GM10248 (cell line): ENCODE results near the gene SLC22A15.

Source experiments
- CTCF ChIA-PET: fragments of 300-600 bp; sonication (Branson Sonifier 250); formaldehyde crosslinking; extraction: SDS; loops from one replicate; lab custom pipeline; 2021; ENCODE audit warnings: antibody characterized with exemption; lab: Yijun Ruan, JAX
- POLR2A ChIA-PET: fragments of 350-650 bp; sonication (Branson Sonifier 250); formaldehyde crosslinking; extraction: SDS; loops from one replicate; lab custom pipeline; 2020; ENCODE audit warnings: antibody characterized with exemption; lab: Yijun Ruan, JAX
- DNase-seq: peaks from one replicate; pipeline ENCODE4 v3.0.0; 2012; ENCODE audit errors: extremely low spot score
- TF ChIP-seq, protein P1 (sequence below): IDR thresholded peaks from 2 replicates; pipeline ENCODE4 v1.5.1; 2012; ENCODE audit warnings: mild to moderate bottlenecking, low read depth; ENCODE audit errors: extremely low read depth, missing control alignments, control extremely low read depth

SLC22A15 gene

DNA sequence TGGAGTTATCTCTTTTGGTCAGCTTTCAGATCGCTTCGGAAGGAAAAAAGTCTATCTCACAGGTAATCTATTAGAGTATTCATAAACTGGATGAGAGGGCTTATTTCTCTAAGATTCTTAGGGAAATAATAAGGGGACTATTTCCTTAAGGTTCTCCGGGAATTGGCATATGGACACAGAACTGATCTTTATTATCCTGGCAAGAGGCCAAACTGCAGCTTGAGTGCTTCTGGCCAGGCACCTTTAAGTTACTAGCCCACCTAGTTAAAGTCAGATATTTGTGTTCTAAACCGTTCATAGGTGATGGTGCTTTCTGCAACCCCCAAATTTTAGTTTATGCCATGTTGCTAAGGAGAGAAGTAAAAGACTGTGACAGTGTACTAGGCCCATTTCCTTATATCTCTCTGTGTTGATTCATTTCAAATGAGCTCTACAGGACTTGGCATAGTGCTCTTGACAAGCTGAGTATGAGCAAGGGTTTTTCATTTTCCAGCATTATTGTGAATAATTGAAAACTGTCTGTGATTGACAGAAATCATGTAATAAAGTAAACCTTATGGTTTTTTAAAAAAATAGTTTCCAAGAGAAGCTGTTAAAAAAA lies 43.4 kb downstream of the SLC22A15 start:
- TF ChIP-seq, protein P1, sequence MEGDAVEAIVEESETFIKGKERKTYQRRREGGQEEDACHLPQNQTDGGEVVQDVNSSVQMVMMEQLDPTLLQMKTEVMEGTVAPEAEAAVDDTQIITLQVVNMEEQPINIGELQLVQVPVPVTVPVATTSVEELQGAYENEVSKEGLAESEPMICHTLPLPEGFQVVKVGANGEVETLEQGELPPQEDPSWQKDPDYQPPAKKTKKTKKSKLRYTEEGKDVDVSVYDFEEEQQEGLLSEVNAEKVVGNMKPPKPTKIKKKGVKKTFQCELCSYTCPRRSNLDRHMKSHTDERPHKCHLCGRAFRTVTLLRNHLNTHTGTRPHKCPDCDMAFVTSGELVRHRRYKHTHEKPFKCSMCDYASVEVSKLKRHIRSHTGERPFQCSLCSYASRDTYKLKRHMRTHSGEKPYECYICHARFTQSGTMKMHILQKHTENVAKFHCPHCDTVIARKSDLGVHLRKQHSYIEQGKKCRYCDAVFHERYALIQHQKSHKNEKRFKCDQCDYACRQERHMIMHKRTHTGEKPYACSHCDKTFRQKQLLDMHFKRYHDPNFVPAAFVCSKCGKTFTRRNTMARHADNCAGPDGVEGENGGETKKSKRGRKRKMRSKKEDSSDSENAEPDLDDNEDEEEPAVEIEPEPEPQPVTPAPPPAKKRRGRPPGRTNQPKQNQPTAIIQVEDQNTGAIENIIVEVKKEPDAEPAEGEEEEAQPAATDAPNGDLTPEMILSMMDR, result no peak

DNA sequence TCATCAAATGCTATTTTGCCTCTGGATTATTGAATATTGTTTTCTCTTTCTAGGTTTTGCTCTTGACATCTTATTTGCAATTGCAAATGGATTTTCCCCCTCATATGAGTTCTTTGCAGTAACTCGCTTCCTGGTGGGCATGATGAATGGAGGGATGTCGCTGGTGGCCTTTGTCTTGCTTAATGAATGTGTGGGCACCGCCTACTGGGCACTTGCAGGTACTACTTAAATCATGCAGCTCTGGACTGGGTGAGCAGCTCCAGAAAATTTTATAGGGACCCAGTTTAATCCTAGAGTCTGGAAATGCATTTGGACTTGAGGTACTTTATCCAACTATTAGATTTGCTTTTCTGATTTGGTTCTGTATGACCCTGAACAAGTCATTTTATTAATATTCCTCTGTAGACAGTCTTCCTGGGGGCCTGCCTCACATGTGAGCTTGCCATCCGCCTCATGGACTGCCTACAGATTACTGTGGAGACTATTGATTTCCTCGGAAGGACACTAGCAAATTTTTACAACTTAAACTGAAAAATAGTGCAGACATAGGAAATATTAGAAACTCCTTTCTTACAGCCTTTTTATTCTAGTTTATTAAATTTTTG lies 44.5 kb downstream of the SLC22A15 start:
- DNase-seq, result peak; percentile 54
- ChIA-PET POLR2A (no interaction called here), CTCF (interaction anchor here (0.6 to 4.2 kb wide), 24 partner anchors 8 to 465 kb away, joined by 3 to 63 read pairs (median 5); no protein-coding TSS in a partner anchor)
- TF ChIP-seq, protein P1, result peak; percentile 62

More for the DNA sequence above, 43.4 kb downstream of the SLC22A15 start:
- POLR2A ChIA-PET, result no interaction called here
- no peak for DNase-seq
- CTCF ChIA-PET, result interaction anchor here (0.7 to 4.2 kb wide), 23 partner anchors 9 to 466 kb away, joined by 3 to 63 read pairs (median 5); no protein-coding TSS in a partner anchor

DNA sequence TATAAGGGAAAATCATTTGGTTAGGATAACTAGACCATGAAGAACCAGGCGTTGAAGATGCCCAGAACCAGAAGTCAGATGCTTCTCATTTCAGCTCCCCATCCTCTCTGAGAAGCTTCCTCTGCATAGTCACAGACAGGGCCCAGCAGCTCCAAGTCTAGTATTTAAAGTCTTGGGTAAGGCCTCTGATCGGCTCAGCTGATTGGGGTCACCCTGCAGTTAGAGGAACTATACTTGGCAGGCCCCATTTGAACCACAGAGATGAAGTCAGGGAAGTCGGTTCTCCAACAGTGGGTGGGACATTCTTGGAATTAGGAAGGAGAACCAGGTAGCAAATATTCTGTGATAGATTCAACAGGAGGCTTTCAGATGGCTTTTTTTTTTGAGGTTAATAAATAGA lies 48.3 kb downstream of the SLC22A15 start:
- CTCF ChIA-PET, result interaction anchor here (0.6 to 1.4 kb wide), 5 partner anchors 9 to 217 kb away, joined by 3 read pairs; no protein-coding TSS in a partner anchor
- DNase-seq, result no peak
- POLR2A ChIA-PET, result no interaction called here
- TF ChIP-seq, protein P1, result no peak

DNA sequence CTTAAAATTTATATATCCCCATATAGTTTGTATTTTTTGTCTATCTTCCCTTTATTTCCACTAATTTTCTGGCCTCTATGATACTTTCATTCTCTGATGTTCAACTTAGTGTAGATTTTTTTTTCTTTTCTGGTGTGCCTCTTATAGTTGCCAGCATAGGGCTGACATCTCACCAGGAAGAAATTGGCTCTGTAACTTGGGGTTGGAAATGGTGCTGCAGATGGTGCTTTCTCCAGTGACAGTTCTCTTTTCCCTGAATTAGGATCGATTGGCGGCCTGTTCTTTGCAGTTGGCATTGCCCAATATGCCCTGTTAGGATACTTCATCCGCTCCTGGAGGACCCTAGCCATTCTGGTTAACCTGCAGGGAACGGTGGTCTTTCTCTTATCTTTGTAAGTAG lies 50.3 kb downstream of the SLC22A15 start:
- TF ChIP-seq, protein P1, result no peak
- ChIA-PET CTCF (no interaction called here), POLR2A (no interaction called here)
- DNase-seq, result no peak

DNA sequence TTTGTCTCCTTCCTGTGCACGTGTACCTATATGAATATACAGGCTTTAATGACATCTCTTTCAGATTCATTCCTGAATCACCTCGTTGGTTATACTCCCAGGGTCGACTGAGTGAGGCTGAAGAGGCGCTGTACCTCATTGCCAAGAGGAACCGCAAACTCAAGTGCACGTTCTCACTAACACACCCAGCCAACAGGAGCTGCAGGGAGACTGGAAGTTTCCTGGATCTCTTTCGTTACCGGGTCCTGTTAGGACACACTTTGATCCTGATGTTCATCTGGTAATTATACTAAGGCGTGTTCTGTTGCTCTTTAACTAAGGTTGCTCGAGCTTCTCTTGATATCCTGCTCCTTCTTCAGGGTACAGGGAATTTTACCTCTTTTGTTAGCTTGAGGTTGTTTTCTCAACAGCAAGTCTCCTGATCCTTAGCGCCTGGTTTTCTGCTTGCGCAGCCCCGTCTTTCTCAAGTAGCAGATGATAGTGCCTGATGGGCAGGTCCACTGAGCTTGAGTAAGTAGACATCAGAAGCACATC lies 55.1 kb downstream of the SLC22A15 start:
- TF ChIP-seq, protein P1, result no peak
- ChIA-PET CTCF (interaction anchor here (1.7 to 7.2 kb wide), 2 partner anchors 11 to 50 kb away, joined by 5 to 63 read pairs; no protein-coding TSS in a partner anchor), POLR2A (no interaction called here)
- DNase-seq, result no peak

DNA sequence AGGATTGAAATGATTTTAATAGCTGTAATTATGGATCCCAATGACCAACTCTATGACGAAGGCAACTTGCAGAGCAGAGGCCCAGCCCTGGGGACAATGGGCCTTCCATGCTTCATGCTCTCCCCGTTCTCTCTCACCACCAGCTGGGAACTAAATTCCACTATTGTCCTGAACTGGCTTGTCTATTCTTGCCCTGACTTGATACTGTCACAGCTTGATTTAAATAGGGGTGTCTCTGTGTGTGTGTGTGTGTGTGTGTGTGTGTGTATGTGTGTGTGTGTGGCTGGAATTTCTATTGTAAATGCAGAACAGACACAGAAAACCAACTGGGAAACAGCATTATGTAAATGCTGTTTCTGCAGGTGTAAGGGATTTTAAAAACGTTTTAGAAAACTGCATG lies 57.0 kb downstream of the SLC22A15 start:
- ChIA-PET CTCF (interaction anchor here (1.5 to 7.2 kb wide), 2 partner anchors 10 to 13 kb away, joined by 4 to 63 read pairs; no protein-coding TSS in a partner anchor), POLR2A (no interaction called here)
- DNase-seq, result no peak
- TF ChIP-seq, protein P1, result no peak
